Tibial nerve (tissue), 4 donors: ENCODE measurements around the gene INSYN1. TPM values are rescaled to one million over a fixed set of nuclear protein-coding genes. Genes with fewer than 3 reads are reported as not detected.
"Not testable (repeated sequence)": the region's sequence is repeated elsewhere in the genome, so short reads cannot be mapped to it uniquely, and the experiment has no call there.

Source experiments
- DNase-seq, 2 donors: peaks; one replicate each; pipeline ENCODE4 v3.0.0-alpha.2; 2019; ENCODE audit warnings: low spot score in 2 of 2
- H3K27ac ChIP-seq, 4 donors: fragments of 200-600 bp; sonication (generic) in 3 of 4; one replicate each; pipeline ENCODE4 v1.5.1; 2017 to 2019; ENCODE audit warnings: mild to moderate bottlenecking in 1 of 4
- H3K27me3 ChIP-seq, 2 donors: fragments of 200-600 bp; sonication (generic) in 1 of 2; one replicate each; pipeline versions ENCODE4 v1.5.1 to v1.6.0; 2017 to 2019
- H3K36me3 ChIP-seq, 3 donors: fragments of 200-600 bp; sonication (generic); one replicate each; pipeline ENCODE4 v1.5.1; 2018 to 2019
- H3K4me1 ChIP-seq, 4 donors: fragments of 200-600 bp; sonication (generic) in 3 of 4; one replicate each; pipeline ENCODE4 v1.5.1; 2017 to 2019
- H3K4me3 ChIP-seq, 4 donors: fragments of 200-600 bp; sonication (generic) in 3 of 4; one replicate each; pipeline ENCODE4 v1.5.1; 2017 to 2019; ENCODE audit warnings: mild to moderate bottlenecking in 1 of 4, moderate library complexity in 1 of 4
- H3K9me3 ChIP-seq, 4 donors: fragments of 200-600 bp; sonication (generic) in 3 of 4; one replicate each; pipeline ENCODE4 v1.5.1; 2017 to 2019
- CTCF ChIP-seq, 5 experiments: fragments of 200-600 bp in 3 of 5; fragments of 450-650 bp in 2 of 5; sonication (generic) in 3 of 5; IDR thresholded peaks; one replicate each; pipeline ENCODE4 v1.5.1; 2016 to 2019; ENCODE audit warnings: antibody characterized with exemption in 5 of 5, mild to moderate bottlenecking in 3 of 5, moderate library complexity in 2 of 5
- EP300 ChIP-seq, 2 donors: sonication (generic); formaldehyde crosslinking; IDR thresholded peaks; one replicate each; pipeline ENCODE4 v1.6.1; 2017; ENCODE audit warnings: antibody characterized with exemption in 2 of 2, mild to moderate bottlenecking in 1 of 2
- POLR2A ChIP-seq, 2 donors: fragments of 450-650 bp; IDR thresholded peaks; one replicate each; pipeline ENCODE4 v1.6.1; 2017; ENCODE audit warnings: antibody characterized with exemption in 2 of 2, mild to moderate bottlenecking in 2 of 2, moderate library complexity in 2 of 2
- WGBS, 2 donors: methylation state at CpG; one replicate each; pipeline ENCODE4 v1.1.5; 2018; 5-methylcytosine and 5-hydroxymethylcytosine counted together
- total RNA-seq, 4 donors: library from RNA; depleted of rRNA; stranded (reverse); fragments of >200 nt; gene quantifications; one replicate each; pipeline ENCODE4 v1.1.0, GENCODE V29; 2016

INSYN1 gene
- total RNA-seq, 4 donors from 2014 or later, result 2.8 to 10.9 (median 6.7) TPM

GRCh38 chr15:73789521-73790240, 36.5 kb upstream of the INSYN1 start:
- WGBS, 2 donors, result 38 to 67% methylated on average over 5 of the region's 5 CpGs
- TF ChIP-seq POLR2A (IDR thresholded peaks at IDR 0.05) (no peak), CTCF (IDR thresholded peaks at IDR 0.05) (no peak), EP300 (IDR thresholded peaks at IDR 0.05) (no peak)
- Histone ChIP-seq H3K27me3 (peaks cover 0 to 5% of the 10 kb centered on the region in 2 donors), H3K27ac (no peak overlapping the region), H3K9me3 (no peaks in the 10 kb centered on the region), H3K4me3 (no peak overlapping the region), H3K4me1 (peaks cover 0 to 14% (median 0%) of the 10 kb centered on the region in 4 donors), H3K36me3 (no peaks in the 10 kb centered on the region)
- DNase-seq, result no peak

- 95 to 100% methylated on average over 1 of the region's 1 CpG for WGBS, 2 donors
- H3K4me3 ChIP-seq, result no peak overlapping the region
These were observed 34.5 kb upstream of the INSYN1 start for GRCh38 chr15:73787621-73788020.

GRCh38 chr15:73786538-73786937, 33.4 kb upstream of the INSYN1 start:
- no peak for DNase-seq
- Histone ChIP-seq H3K4me3 (no peak overlapping the region), H3K4me1 (peaks cover 0 to 14% (median 0%) of the 10 kb centered on the region in 4 donors), H3K9me3 (no peaks in the 10 kb centered on the region), H3K36me3 (no peaks in the 10 kb centered on the region), H3K27ac (no peak overlapping the region), H3K27me3 (peaks cover 0 to 5% of the 10 kb centered on the region in 2 donors)
- WGBS, 2 donors, result 13 to 29% methylated on average over 5 to 6 of the region's 6 CpGs
- TF ChIP-seq EP300 (IDR thresholded peaks at IDR 0.05), result no peak
- no peak for TF ChIP-seq CTCF (IDR thresholded peaks at IDR 0.05)
- no peak for TF ChIP-seq POLR2A (IDR thresholded peaks at IDR 0.05)

More at GRCh38 chr15:73787621-73788020, 34.5 kb upstream of the INSYN1 start:
- no peak for TF ChIP-seq CTCF (IDR thresholded peaks at IDR 0.05)
- TF ChIP-seq EP300 (IDR thresholded peaks at IDR 0.05), result no peak
- TF ChIP-seq POLR2A (IDR thresholded peaks at IDR 0.05), result no peak
- H3K36me3 ChIP-seq, result no peaks in the 10 kb centered on the region
- DNase-seq, result no peak
- H3K4me1 ChIP-seq, result peaks cover 0 to 14% (median 0%) of the 10 kb centered on the region in 4 donors
- no peaks in the 10 kb centered on the region for H3K9me3 ChIP-seq
- no peak overlapping the region for H3K27ac ChIP-seq
- H3K27me3 ChIP-seq, result peaks cover 0 to 5% of the 10 kb centered on the region in 2 donors

- not testable (repeated sequence) for H3K27me3 ChIP-seq, H3K27ac ChIP-seq, DNase-seq, H3K9me3 ChIP-seq, H3K36me3 ChIP-seq, H3K4me3 ChIP-seq
- peaks cover 0 to 14% (median 0%) of the 10 kb centered on the region in 4 donors for H3K4me1 ChIP-seq
- 76 to 77% methylated on average over 12 of the region's 12 CpGs for WGBS, 2 donors
These were observed 32.3 kb upstream of the INSYN1 start for GRCh38 chr15:73785256-73786014.

- H3K4me3 ChIP-seq, result no peak overlapping the region
- peaks cover 0 to 5% of the 10 kb centered on the region in 2 donors for H3K27me3 ChIP-seq
- H3K27ac ChIP-seq, result no peak overlapping the region
- no peaks in the 10 kb centered on the region for H3K9me3 ChIP-seq
- H3K4me1 ChIP-seq, result peaks cover 0 to 14% (median 0%) of the 10 kb centered on the region in 4 donors
- H3K36me3 ChIP-seq, result no peaks in the 10 kb centered on the region
- DNase-seq, result no peak
- WGBS, 2 donors, result 45 to 65% methylated on average over 2 to 3 of the region's 3 CpGs
- TF ChIP-seq EP300 (IDR thresholded peaks at IDR 0.05), result no peak
- no peak for TF ChIP-seq POLR2A (IDR thresholded peaks at IDR 0.05)
- TF ChIP-seq CTCF (IDR thresholded peaks at IDR 0.05), result no peak
These were observed 31.1 kb upstream of the INSYN1 start for GRCh38 chr15:73784291-73784690.
